GM23338 (cell line): Measurements from ENCODE around the gene KLK11. TPM values are rescaled to one million over a fixed set of nuclear protein-coding genes. Genes with fewer than 3 reads are reported as not detected.

Experiments used
- ATAC-seq: fragments of 200-7000 bp; cut with Tn5 transposase; 3 replicates; pipeline ENCODE4 v1.9.1; 2020
- DNase-seq: peaks from one replicate; pipeline ENCODE4 v3.0.0-alpha.2; 2015; ENCODE audit warnings: low spot score
- H2AFZ ChIP-seq: fragments of 200-600 bp; sonication (generic); 2 replicates; pipeline ENCODE4 v1.8.0; 2016; ENCODE audit warnings: antibody characterized with exemption, mild to moderate bottlenecking, moderate library complexity
- H3F3A ChIP-seq: fragments of 200-600 bp; sonication (generic); replicated peaks from 2 replicates; pipeline ENCODE4 v1.8.0; 2017; ENCODE audit warnings: antibody characterized with exemption, mixed run types, low read depth
- H3K27ac ChIP-seq: fragments of 200-600 bp; sonication (generic); 2 replicates; pipeline ENCODE4 v1.6.1; 2016; ENCODE audit warnings: low read depth
- H3K27me3 ChIP-seq: fragments of 200-600 bp; sonication (generic); 2 replicates; pipeline ENCODE4 v1.8.0; 2016; ENCODE audit warnings: mild to moderate bottlenecking, mixed run types, moderate library complexity; ENCODE audit not compliant: insufficient read depth
- H3K36me3 ChIP-seq: fragments of 200-600 bp; sonication (generic); 2 replicates; pipeline ENCODE4 v1.8.0; 2016; ENCODE audit warnings: mild to moderate bottlenecking; ENCODE audit not compliant: insufficient read depth
- H3K4me1 ChIP-seq: fragments of 200-600 bp; sonication (generic); 2 replicates; pipeline ENCODE4 v1.8.0; 2016; ENCODE audit warnings: mild to moderate bottlenecking, moderate library complexity; ENCODE audit not compliant: insufficient read depth
- H3K4me2 ChIP-seq: fragments of 200-600 bp; sonication (generic); 2 replicates; pipeline ENCODE4 v1.7.1; 2017; ENCODE audit warnings: mixed run types
- H3K4me3 ChIP-seq: fragments of 200-600 bp; sonication (generic); 2 replicates; pipeline ENCODE4 v1.6.1; 2016; ENCODE audit warnings: mixed run types
- H3K79me2 ChIP-seq: fragments of 200-600 bp; sonication (generic); replicated peaks from 2 replicates; pipeline ENCODE4 v1.8.0; 2017; ENCODE audit warnings: mild to moderate bottlenecking; ENCODE audit not compliant: insufficient read depth
- H3K9me2 ChIP-seq: fragments of 200-600 bp; sonication (generic); 2 replicates; pipeline ENCODE4 v1.8.0; 2017; ENCODE audit not compliant: insufficient read depth
- H4K20me1 ChIP-seq: fragments of 200-600 bp; sonication (generic); replicated peaks from 2 replicates; pipeline ENCODE4 v1.8.0; 2017; ENCODE audit warnings: mild to moderate bottlenecking; ENCODE audit not compliant: insufficient read depth
- H3K27ac Mint-ChIP-seq: 2 replicates; pipeline ENCODE4 v1.8.0; 2020; ENCODE audit warnings: inconsistent platforms, mild to moderate bottlenecking, moderate library complexity, mixed read lengths
- H3K27me3 Mint-ChIP-seq: 3 replicates; pipeline ENCODE4 v1.8.0; 2022; ENCODE audit warnings: low read depth, mild to moderate bottlenecking, moderate library complexity, mixed read lengths, inconsistent platforms; ENCODE audit not compliant: insufficient read depth, poor library complexity
- H3K36me3 Mint-ChIP-seq: 3 replicates; pipeline ENCODE4 v1.8.0; 2021; ENCODE audit warnings: low read depth, mild to moderate bottlenecking, inconsistent platforms, moderate library complexity, mixed read lengths
- H3K4me1 Mint-ChIP-seq: 3 replicates; pipeline ENCODE4 v1.8.0; 2020; ENCODE audit warnings: mild to moderate bottlenecking, inconsistent platforms, mixed read lengths
- H3K4me3 Mint-ChIP-seq: 3 replicates; pipeline ENCODE4 v1.8.0; 2021; ENCODE audit warnings: moderate library complexity, mild to moderate bottlenecking, inconsistent platforms, mixed read lengths
- H3K9me3 Mint-ChIP-seq: 3 replicates; pipeline ENCODE4 v1.8.0; 2020; ENCODE audit warnings: moderate library complexity, mild to moderate bottlenecking, inconsistent platforms, mixed read lengths
- CREB1 ChIP-seq: fragments of 250-450 bp; sonication (Bioruptor Pico); IDR thresholded peaks from 2 replicates; pipeline ENCODE4 v1.5.0; 2020; ENCODE audit warnings: low read depth, mild to moderate bottlenecking, moderate library complexity
- EZH2 ChIP-seq: fragments of 200-600 bp; sonication (generic); IDR thresholded peaks from one replicate; pipeline ENCODE4 v1.8.0; 2017; ENCODE audit warnings: antibody characterized with exemption, mild to moderate bottlenecking, low read depth; ENCODE audit not compliant: unreplicated experiment
- EZH2phosphoT487 ChIP-seq: fragments of 200-600 bp; sonication (generic); IDR thresholded peaks from one replicate; pipeline ENCODE4 v1.8.1; 2018; ENCODE audit warnings: antibody characterized with exemption; ENCODE audit not compliant: unreplicated experiment
- JUNB ChIP-seq: IDR thresholded peaks from one replicate; pipeline ENCODE4 v1.6.1; 2016; ENCODE audit warnings: antibody characterized with exemption; ENCODE audit not compliant: unreplicated experiment
- NANOG ChIP-seq: IDR thresholded peaks from 2 replicates; pipeline ENCODE4 v1.6.1; 2016; ENCODE audit warnings: antibody characterized with exemption, borderline replicate concordance
- POLR2AphosphoS5 ChIP-seq: IDR thresholded peaks from 2 replicates; pipeline ENCODE4 v1.6.1; 2016; ENCODE audit warnings: antibody characterized with exemption, low read depth
- STAT1 ChIP-seq: IDR thresholded peaks from one replicate; pipeline ENCODE4 v1.6.1; 2016; ENCODE audit warnings: antibody characterized with exemption; ENCODE audit not compliant: unreplicated experiment
- ZNF114 ChIP-seq: fragments of 250-450 bp; sonication (Bioruptor Pico); IDR thresholded peaks from 2 replicates; pipeline ENCODE4 v1.5.0; 2020; ENCODE audit warnings: mild to moderate bottlenecking, moderate library complexity
- ZNF331 ChIP-seq: fragments of 250-450 bp; sonication (Bioruptor Pico); IDR thresholded peaks from 2 replicates; pipeline ENCODE4 v1.5.0; 2020; ENCODE audit warnings: low read depth, mild to moderate bottlenecking, moderate library complexity
- polyA plus RNA-seq: library from polyadenylated mRNA; unstranded; fragments of >200 nt; fragmentation: Nextera tagmentation; extraction: Ambion mirVana; gene quantifications from 2 replicates; pipeline ENCODE4 v1.2.1, GENCODE V29; 2016
- total RNA-seq: library from RNA; depleted of rRNA; stranded (reverse); fragments of >200 nt; shearing (Covaris generic); gene quantifications from 2 replicates; pipeline ENCODE4 v1.2.3, GENCODE V29; 2014
- TF ChIP-seq, protein P1 (sequence below), 2 experiments: fragments of 200-600 bp in 1 of 2; sonication (generic) in 1 of 2; conservative IDR thresholded peaks; 2 replicates each; pipeline versions ENCODE4 v1.5.1 to v1.6.1; 2016 to 2017; ENCODE audit warnings: antibody characterized with exemption in 2 of 2, low read depth in 2 of 2, mild to moderate bottlenecking in 2 of 2, moderate library complexity in 1 of 2
- TF ChIP-seq, protein P2 (sequence below): IDR thresholded peaks from 2 replicates; pipeline ENCODE4 v1.6.1; 2016; ENCODE audit warnings: antibody characterized with exemption
- TF ChIP-seq, protein P3 (sequence below): fragments of 250-450 bp; sonication (Bioruptor Pico); IDR thresholded peaks from 2 replicates; pipeline ENCODE4 v1.5.0; 2020; ENCODE audit warnings: mild to moderate bottlenecking, moderate library complexity
- TF ChIP-seq, protein P4 (sequence below): IDR thresholded peaks from one replicate; pipeline ENCODE4 v1.6.1; 2018; ENCODE audit warnings: antibody characterized with exemption; ENCODE audit not compliant: unreplicated experiment

Gene KLK11
- total and polyA plus RNA-seq, 2 experiments from 2014 or later = not detected

DNA sequence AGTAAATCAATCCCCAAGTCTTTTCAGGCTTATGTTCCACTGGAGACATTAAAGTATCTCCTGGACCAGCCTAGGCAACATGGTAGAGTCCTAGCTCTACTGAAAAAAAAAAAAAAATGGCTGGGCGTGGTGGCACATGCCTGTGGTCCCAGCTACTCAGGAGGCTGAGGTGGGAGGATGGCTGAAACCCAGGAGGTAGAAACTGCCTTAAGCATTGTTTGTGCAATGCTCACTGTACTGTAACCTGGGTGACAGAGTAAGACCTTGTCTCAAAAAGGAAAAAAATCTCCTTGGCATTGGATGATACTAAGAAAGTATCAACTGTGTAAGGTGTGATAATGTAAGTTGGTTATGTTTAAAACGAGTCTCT, 33.8 kb downstream of the KLK11 start:
- Mint-ChIP-seq H3K9me3 (peaks cover 7% of the 10 kb centered on the region; the same call in 2 of the 3 replicates), H3K27ac (no peak overlapping the region), H3K4me3 (no peak overlapping the region), H3K27me3 (peaks cover 13% of the 10 kb centered on the region), H3K36me3 (no peaks in the 10 kb centered on the region), H3K4me1 (no peaks in the 10 kb centered on the region)
- TF ChIP-seq, protein P1, sequence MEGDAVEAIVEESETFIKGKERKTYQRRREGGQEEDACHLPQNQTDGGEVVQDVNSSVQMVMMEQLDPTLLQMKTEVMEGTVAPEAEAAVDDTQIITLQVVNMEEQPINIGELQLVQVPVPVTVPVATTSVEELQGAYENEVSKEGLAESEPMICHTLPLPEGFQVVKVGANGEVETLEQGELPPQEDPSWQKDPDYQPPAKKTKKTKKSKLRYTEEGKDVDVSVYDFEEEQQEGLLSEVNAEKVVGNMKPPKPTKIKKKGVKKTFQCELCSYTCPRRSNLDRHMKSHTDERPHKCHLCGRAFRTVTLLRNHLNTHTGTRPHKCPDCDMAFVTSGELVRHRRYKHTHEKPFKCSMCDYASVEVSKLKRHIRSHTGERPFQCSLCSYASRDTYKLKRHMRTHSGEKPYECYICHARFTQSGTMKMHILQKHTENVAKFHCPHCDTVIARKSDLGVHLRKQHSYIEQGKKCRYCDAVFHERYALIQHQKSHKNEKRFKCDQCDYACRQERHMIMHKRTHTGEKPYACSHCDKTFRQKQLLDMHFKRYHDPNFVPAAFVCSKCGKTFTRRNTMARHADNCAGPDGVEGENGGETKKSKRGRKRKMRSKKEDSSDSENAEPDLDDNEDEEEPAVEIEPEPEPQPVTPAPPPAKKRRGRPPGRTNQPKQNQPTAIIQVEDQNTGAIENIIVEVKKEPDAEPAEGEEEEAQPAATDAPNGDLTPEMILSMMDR (conservative IDR thresholded peaks at IDR 0.05; ENCODE audit: low read depth in 2 of 2) = no peak
- TF ChIP-seq JUNB (no peak), ZNF331 (CRISPR knock-in tag) (no peak), EZH2phosphoT487 (no peak), CREB1 (CRISPR knock-in tag) (no peak), ZNF114 (CRISPR knock-in tag) (no peak), STAT1 (no peak), EZH2 (no peak), POLR2AphosphoS5 (no peak), NANOG (no peak)
- TF ChIP-seq, protein P2, sequence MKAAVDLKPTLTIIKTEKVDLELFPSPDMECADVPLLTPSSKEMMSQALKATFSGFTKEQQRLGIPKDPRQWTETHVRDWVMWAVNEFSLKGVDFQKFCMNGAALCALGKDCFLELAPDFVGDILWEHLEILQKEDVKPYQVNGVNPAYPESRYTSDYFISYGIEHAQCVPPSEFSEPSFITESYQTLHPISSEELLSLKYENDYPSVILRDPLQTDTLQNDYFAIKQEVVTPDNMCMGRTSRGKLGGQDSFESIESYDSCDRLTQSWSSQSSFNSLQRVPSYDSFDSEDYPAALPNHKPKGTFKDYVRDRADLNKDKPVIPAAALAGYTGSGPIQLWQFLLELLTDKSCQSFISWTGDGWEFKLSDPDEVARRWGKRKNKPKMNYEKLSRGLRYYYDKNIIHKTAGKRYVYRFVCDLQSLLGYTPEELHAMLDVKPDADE = no peak
- TF ChIP-seq, protein P3, sequence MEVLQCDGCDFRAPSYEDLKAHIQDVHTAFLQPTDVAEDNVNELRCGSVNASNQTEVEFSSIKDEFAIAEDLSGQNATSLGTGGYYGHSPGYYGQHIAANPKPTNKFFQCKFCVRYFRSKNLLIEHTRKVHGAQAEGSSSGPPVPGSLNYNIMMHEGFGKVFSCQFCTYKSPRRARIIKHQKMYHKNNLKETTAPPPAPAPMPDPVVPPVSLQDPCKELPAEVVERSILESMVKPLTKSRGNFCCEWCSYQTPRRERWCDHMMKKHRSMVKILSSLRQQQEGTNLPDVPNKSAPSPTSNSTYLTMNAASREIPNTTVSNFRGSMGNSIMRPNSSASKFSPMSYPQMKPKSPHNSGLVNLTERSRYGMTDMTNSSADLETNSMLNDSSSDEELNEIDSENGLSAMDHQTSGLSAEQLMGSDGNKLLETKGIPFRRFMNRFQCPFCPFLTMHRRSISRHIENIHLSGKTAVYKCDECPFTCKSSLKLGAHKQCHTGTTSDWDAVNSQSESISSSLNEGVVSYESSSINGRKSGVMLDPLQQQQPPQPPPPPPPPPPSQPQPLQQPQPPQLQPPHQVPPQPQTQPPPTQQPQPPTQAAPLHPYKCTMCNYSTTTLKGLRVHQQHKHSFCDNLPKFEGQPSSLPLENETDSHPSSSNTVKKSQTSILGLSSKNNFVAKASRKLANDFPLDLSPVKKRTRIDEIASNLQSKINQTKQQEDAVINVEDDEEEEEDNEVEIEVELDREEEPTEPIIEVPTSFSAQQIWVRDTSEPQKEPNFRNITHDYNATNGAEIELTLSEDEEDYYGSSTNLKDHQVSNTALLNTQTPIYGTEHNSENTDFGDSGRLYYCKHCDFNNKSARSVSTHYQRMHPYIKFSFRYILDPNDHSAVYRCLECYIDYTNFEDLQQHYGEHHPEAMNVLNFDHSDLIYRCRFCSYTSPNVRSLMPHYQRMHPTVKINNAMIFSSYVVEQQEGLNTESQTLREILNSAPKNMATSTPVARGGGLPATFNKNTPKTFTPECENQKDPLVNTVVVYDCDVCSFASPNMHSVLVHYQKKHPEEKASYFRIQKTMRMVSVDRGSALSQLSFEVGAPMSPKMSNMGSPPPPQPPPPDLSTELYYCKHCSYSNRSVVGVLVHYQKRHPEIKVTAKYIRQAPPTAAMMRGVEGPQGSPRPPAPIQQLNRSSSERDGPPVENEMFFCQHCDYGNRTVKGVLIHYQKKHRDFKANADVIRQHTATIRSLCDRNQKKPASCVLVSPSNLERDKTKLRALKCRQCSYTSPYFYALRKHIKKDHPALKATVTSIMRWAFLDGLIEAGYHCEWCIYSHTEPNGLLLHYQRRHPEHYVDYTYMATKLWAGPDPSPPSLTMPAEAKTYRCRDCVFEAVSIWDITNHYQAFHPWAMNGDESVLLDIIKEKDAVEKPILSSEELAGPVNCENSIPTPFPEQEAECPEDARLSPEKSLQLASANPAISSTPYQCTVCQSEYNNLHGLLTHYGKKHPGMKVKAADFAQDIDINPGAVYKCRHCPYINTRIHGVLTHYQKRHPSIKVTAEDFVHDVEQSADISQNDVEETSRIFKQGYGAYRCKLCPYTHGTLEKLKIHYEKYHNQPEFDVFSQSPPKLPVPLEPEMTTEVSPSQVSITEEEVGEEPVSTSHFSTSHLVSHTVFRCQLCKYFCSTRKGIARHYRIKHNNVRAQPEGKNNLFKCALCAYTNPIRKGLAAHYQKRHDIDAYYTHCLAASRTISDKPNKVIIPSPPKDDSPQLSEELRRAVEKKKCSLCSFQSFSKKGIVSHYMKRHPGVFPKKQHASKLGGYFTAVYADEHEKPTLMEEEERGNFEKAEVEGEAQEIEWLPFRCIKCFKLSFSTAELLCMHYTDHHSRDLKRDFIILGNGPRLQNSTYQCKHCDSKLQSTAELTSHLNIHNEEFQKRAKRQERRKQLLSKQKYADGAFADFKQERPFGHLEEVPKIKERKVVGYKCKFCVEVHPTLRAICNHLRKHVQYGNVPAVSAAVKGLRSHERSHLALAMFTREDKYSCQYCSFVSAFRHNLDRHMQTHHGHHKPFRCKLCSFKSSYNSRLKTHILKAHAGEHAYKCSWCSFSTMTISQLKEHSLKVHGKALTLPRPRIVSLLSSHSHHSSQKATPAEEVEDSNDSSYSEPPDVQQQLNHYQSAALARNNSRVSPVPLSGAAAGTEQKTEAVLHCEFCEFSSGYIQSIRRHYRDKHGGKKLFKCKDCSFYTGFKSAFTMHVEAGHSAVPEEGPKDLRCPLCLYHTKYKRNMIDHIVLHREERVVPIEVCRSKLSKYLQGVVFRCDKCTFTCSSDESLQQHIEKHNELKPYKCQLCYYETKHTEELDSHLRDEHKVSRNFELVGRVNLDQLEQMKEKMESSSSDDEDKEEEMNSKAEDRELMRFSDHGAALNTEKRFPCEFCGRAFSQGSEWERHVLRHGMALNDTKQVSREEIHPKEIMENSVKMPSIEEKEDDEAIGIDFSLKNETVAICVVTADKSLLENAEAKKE = no peak
- TF ChIP-seq, protein P4, sequence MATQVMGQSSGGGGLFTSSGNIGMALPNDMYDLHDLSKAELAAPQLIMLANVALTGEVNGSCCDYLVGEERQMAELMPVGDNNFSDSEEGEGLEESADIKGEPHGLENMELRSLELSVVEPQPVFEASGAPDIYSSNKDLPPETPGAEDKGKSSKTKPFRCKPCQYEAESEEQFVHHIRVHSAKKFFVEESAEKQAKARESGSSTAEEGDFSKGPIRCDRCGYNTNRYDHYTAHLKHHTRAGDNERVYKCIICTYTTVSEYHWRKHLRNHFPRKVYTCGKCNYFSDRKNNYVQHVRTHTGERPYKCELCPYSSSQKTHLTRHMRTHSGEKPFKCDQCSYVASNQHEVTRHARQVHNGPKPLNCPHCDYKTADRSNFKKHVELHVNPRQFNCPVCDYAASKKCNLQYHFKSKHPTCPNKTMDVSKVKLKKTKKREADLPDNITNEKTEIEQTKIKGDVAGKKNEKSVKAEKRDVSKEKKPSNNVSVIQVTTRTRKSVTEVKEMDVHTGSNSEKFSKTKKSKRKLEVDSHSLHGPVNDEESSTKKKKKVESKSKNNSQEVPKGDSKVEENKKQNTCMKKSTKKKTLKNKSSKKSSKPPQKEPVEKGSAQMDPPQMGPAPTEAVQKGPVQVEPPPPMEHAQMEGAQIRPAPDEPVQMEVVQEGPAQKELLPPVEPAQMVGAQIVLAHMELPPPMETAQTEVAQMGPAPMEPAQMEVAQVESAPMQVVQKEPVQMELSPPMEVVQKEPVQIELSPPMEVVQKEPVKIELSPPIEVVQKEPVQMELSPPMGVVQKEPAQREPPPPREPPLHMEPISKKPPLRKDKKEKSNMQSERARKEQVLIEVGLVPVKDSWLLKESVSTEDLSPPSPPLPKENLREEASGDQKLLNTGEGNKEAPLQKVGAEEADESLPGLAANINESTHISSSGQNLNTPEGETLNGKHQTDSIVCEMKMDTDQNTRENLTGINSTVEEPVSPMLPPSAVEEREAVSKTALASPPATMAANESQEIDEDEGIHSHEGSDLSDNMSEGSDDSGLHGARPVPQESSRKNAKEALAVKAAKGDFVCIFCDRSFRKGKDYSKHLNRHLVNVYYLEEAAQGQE = no peak
- H3F3A ChIP-seq = no peaks in the 10 kb centered on the region
- H3K4me1 ChIP-seq = no peaks in the 10 kb centered on the region
- no peak overlapping the region for H3K27ac ChIP-seq
- H3K9me2 ChIP-seq = no peaks in the 10 kb centered on the region
- H3K4me3 ChIP-seq = no peak overlapping the region
- no peak for DNase-seq
- H3K36me3 ChIP-seq = no peaks in the 10 kb centered on the region
- H4K20me1 ChIP-seq = no peaks in the 10 kb centered on the region
- H3K27me3 ChIP-seq = no peaks in the 10 kb centered on the region
- H3K79me2 ChIP-seq = no peaks in the 10 kb centered on the region
- ATAC-seq = no peak
- no peak overlapping the region for H2AFZ ChIP-seq
- H3K4me2 ChIP-seq = no peak overlapping the region
